NT2/D1 (cell line): ENCODE measurements around the gene NIT1.
"Not testable (repeated sequence)": the region's sequence is repeated elsewhere in the genome, so short reads cannot be mapped to it uniquely, and the experiment has no call there.

Experiments
- DNase-seq: peaks from one replicate; pipeline ENCODE4 v3.0.0-alpha.2; 2011; ENCODE audit warnings: low read depth, low spot score
- H3K27me3 ChIP-seq: 2 replicates; pipeline ENCODE4 v1.6.0; 2011; ENCODE audit warnings: mild to moderate bottlenecking; ENCODE audit not compliant: insufficient read length, insufficient read depth
- H3K36me3 ChIP-seq: 2 replicates; pipeline ENCODE4 v1.6.1; 2011; ENCODE audit warnings: mild to moderate bottlenecking, low read length, mixed read lengths; ENCODE audit not compliant: insufficient read depth, insufficient read length
- H3K4me1 ChIP-seq: 2 replicates; pipeline ENCODE4 v1.5.1; 2011; ENCODE audit not compliant: insufficient read depth, insufficient read length
- H3K4me3 ChIP-seq: 2 replicates; pipeline ENCODE4 v1.5.1; 2011; ENCODE audit warnings: low read depth; ENCODE audit not compliant: insufficient read length
- H3K9ac ChIP-seq: 2 replicates; pipeline ENCODE4 v1.6.0; 2011; ENCODE audit warnings: low read depth; ENCODE audit not compliant: insufficient read length
- H3K9me3 ChIP-seq: 2 replicates; pipeline ENCODE4 v1.5.1; 2011; ENCODE audit warnings: mild to moderate bottlenecking, low read length; ENCODE audit not compliant: insufficient read depth
- SUZ12 ChIP-seq: IDR thresholded peaks from 2 replicates; pipeline ENCODE4 v1.6.1; 2011; ENCODE audit not compliant: insufficient read length, insufficient read depth; ENCODE audit errors: extremely low read depth
- YY1 ChIP-seq: IDR thresholded peaks from 2 replicates; pipeline ENCODE4 v1.6.1; 2011; ENCODE audit not compliant: insufficient read length, insufficient read depth
- ZNF274 ChIP-seq: IDR thresholded peaks from 2 replicates; pipeline ENCODE4 v1.6.1; 2011; ENCODE audit warnings: mild to moderate bottlenecking, low read depth, low read length

The NIT1 gene

GRCh38 chr1:161100556-161100955, 17.3 kb upstream of the NIT1 start:
- peaks cover 47% of the 10 kb centered on the region for H3K36me3 ChIP-seq
- TF ChIP-seq YY1 (no peak), SUZ12 (no peak), ZNF274 (no peak)
- no peak overlapping the region for H3K4me3 ChIP-seq
- DNase-seq = no peak
- H3K9ac ChIP-seq = no peak overlapping the region
- peaks cover 3% of the 10 kb centered on the region for H3K4me1 ChIP-seq
- no peaks in the 10 kb centered on the region for H3K9me3 ChIP-seq
- no peaks in the 10 kb centered on the region for H3K27me3 ChIP-seq

GRCh38 chr1:161106431-161106830, 11.5 kb upstream of the NIT1 start:
- no peaks in the 10 kb centered on the region for H3K9me3 ChIP-seq
- H3K4me3 ChIP-seq = no peak overlapping the region
- no peak for TF ChIP-seq YY1
- no peak for TF ChIP-seq SUZ12
- no peak for TF ChIP-seq ZNF274
- no peak overlapping the region for H3K9ac ChIP-seq
- DNase-seq = no peak
- no peaks in the 10 kb centered on the region for H3K27me3 ChIP-seq
- no peaks in the 10 kb centered on the region for H3K4me1 ChIP-seq
- H3K36me3 ChIP-seq = peaks cover 56% of the 10 kb centered on the region

- no peak for TF ChIP-seq ZNF274
- no peak for TF ChIP-seq SUZ12
- TF ChIP-seq YY1 = no peak
- Histone ChIP-seq H3K4me3 (no peak overlapping the region), H3K27me3 (no peaks in the 10 kb centered on the region), H3K9ac (no peak overlapping the region), H3K36me3 (peaks cover 65% of the 10 kb centered on the region), H3K4me1 (no peaks in the 10 kb centered on the region), H3K9me3 (no peaks in the 10 kb centered on the region)
- DNase-seq = no peak
These were observed 6.8 kb upstream of the NIT1 start for GRCh38 chr1:161111117-161111516.

- DNase-seq = no peak
- Histone ChIP-seq H3K4me3 (no peak overlapping the region), H3K36me3 (peaks cover 66% of the 10 kb centered on the region), H3K4me1 (no peaks in the 10 kb centered on the region), H3K27me3 (no peaks in the 10 kb centered on the region), H3K9ac (no peak overlapping the region), H3K9me3 (no peaks in the 10 kb centered on the region)
- TF ChIP-seq ZNF274 (no peak), YY1 (no peak), SUZ12 (no peak)
These were observed 6.4 kb upstream of the NIT1 start for GRCh38 chr1:161111527-161111926.

GRCh38 chr1:161113915-161114314, 4.0 kb upstream of the NIT1 start:
- DNase-seq = no peak
- peaks cover 61% of the 10 kb centered on the region for H3K36me3 ChIP-seq
- no peak overlapping the region for H3K4me3 ChIP-seq
- TF ChIP-seq ZNF274 = no peak
- TF ChIP-seq YY1 = no peak
- no peak for TF ChIP-seq SUZ12
- no peak overlapping the region for H3K9ac ChIP-seq
- peaks cover 3% of the 10 kb centered on the region for H3K4me1 ChIP-seq
- no peaks in the 10 kb centered on the region for H3K9me3 ChIP-seq
- no peaks in the 10 kb centered on the region for H3K27me3 ChIP-seq

- H3K9me3 ChIP-seq = no peaks in the 10 kb centered on the region
- TF ChIP-seq SUZ12 (no peak), YY1 (no peak), ZNF274 (no peak)
- H3K36me3 ChIP-seq = peaks cover 61% of the 10 kb centered on the region
These were observed 3.3 kb upstream of the NIT1 start for GRCh38 chr1:161114556-161114955.

GRCh38 chr1:161115132-161115711, 2.7 kb upstream of the NIT1 start:
- H3K9me3 ChIP-seq = no peaks in the 10 kb centered on the region
- peaks cover 61% of the 10 kb centered on the region for H3K36me3 ChIP-seq
- no peak for DNase-seq
- H3K9ac ChIP-seq = no peak overlapping the region
- TF ChIP-seq YY1 = no peak
- TF ChIP-seq ZNF274 = no peak
- TF ChIP-seq SUZ12 = no peak
- no peaks in the 10 kb centered on the region for H3K27me3 ChIP-seq
- no peak overlapping the region for H3K4me3 ChIP-seq
- H3K4me1 ChIP-seq = peaks cover 10% of the 10 kb centered on the region

More at GRCh38 chr1:161114556-161114955, 3.3 kb upstream of the NIT1 start:
- Histone ChIP-seq H3K4me3 (no peak overlapping the region), H3K4me1 (peaks cover 7% of the 10 kb centered on the region), H3K27me3 (no peaks in the 10 kb centered on the region), H3K9ac (no peak overlapping the region)
- DNase-seq = no peak

- H3K36me3 ChIP-seq = peaks cover 64% of the 10 kb centered on the region
- H3K9ac ChIP-seq, H3K4me3 ChIP-seq, DNase-seq, H3K4me1 ChIP-seq, H3K9me3 ChIP-seq, H3K27me3 ChIP-seq: not testable (repeated sequence)
These were observed 1.9 kb upstream of the NIT1 start for GRCh38 chr1:161115961-161116360.
